Gastrocnemius medialis (tissue), 4 donors: ENCODE results near the gene LRMDA. TPM values are rescaled to one million over a fixed set of nuclear protein-coding genes. Genes with fewer than 3 reads are reported as not detected.

Experiments used
- ATAC-seq, 2 donors: fragments of 150-250 bp; one replicate each; pipeline ENCODE4 v1.9.1; 2016
- DNase-seq, 2 donors: peaks; one replicate each; pipeline ENCODE4 v3.0.0-alpha.2; 2019
- H3K27ac ChIP-seq, 4 donors: fragments of 200-600 bp; sonication (generic); 1 replicate in 1 of 4; 2 replicates in 3 of 4; pipeline ENCODE4 v1.5.1; 2016 to 2018; ENCODE audit warnings: mild to moderate bottlenecking in 2 of 4, moderate library complexity in 1 of 4
- H3K27me3 ChIP-seq, 3 donors: fragments of 200-600 bp; sonication (generic) in 2 of 3; 1 replicate in 1 of 3; 2 replicates in 2 of 3; pipeline versions ENCODE4 v1.5.1 to v1.6.0; 2016 to 2019; ENCODE audit warnings: mild to moderate bottlenecking in 1 of 3, moderate library complexity in 1 of 3
- H3K36me3 ChIP-seq, 2 donors: fragments of 200-600 bp; sonication (generic) in 1 of 2; one replicate each; pipeline ENCODE4 v1.5.1; 2017 to 2018
- H3K4me1 ChIP-seq, 2 donors: fragments of 200-600 bp; sonication (generic) in 1 of 2; one replicate each; pipeline ENCODE4 v1.5.1; 2016 to 2017; ENCODE audit warnings: mild to moderate bottlenecking in 2 of 2
- H3K4me3 ChIP-seq, 4 donors: fragments of 200-600 bp; sonication (generic) in 3 of 4; 1 replicate in 1 of 4; 2 replicates in 3 of 4; pipeline ENCODE4 v1.5.1; 2016 to 2019; ENCODE audit warnings: mild to moderate bottlenecking in 2 of 4
- H3K9me3 ChIP-seq, 3 donors: fragments of 200-600 bp; sonication (generic) in 2 of 3; 1 replicate in 1 of 3; 2 replicates in 2 of 3; pipeline ENCODE4 v1.5.1; 2016 to 2019
- POLR2A ChIP-seq, 2 donors: fragments of 450-650 bp; IDR thresholded peaks; one replicate each; pipeline ENCODE4 v1.6.1; 2017; ENCODE audit warnings: antibody characterized with exemption in 2 of 2, mild to moderate bottlenecking in 2 of 2, moderate library complexity in 2 of 2
- in situ Hi-C, 4 donors: fragments of 200-750 bp; cut with MboI; loops; one replicate each; pipeline versions ENCODE4 v1.15.0 to v1.8.0; 2017; ENCODE audit warnings: low sequenced_read_pairs in 4 of 4
- intact Hi-C: fragments of 100-400 bp; cut with DNase I; formaldehyde crosslinking; loops from one replicate; pipeline ENCODE4 v1.15.1; 2023; ENCODE audit warnings: low total_unique reads
- total RNA-seq, 4 donors: library from RNA; depleted of rRNA; stranded (reverse); fragments of >200 nt; gene quantifications; one replicate each; pipeline versions ENCODE4 v1.1.0 to v1.2.3, GENCODE V29; 2016
- TF ChIP-seq, protein P1 (sequence below), 5 experiments: fragments of 450-650 bp in 3 of 5; fragments of 200-600 bp in 2 of 5; sonication (generic) in 2 of 5; IDR thresholded peaks in 4 of 5; conservative IDR thresholded peaks in 1 of 5; 1 replicate in 4 of 5; 2 replicates in 1 of 5; pipeline ENCODE4 v1.5.1; 2016 to 2019; ENCODE audit warnings: antibody characterized with exemption in 5 of 5, mild to moderate bottlenecking in 3 of 5, moderate library complexity in 3 of 5

The LRMDA gene
- total RNA-seq, 4 donors from 2014 or later, result 0.80 to 4.5 (median 1.4) TPM

DNA sequence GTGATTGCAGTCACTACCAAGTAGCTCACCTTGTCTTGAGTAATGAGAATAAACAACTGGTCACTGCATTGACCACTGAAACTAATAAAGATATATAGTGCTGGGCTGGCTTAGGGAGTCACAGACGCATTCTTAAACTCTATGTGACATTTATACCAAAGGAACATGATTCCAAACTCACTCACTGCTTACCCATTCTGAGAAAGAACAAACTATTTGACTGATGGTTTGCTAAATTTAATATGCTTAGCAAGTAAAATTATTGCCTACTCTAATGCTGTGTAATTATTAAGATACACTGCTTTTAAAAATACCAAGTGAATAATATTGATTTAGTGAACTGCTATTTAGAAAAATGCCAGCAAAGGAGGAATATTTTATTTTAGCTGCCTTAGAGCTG, 191.1 kb downstream of the LRMDA start:
- Histone ChIP-seq H3K9me3 (no peaks in the 10 kb centered on the region), H3K27ac (no peak overlapping the region), H3K27me3 (no peaks in the 10 kb centered on the region), H3K4me3 (no peak overlapping the region), H3K4me1 (no peaks in the 10 kb centered on the region), H3K36me3 (no peaks in the 10 kb centered on the region)
- in situ Hi-C loops (no loop called here), intact Hi-C loops (no loop called here)
- DNase-seq, result no peak
- TF ChIP-seq, protein P1, sequence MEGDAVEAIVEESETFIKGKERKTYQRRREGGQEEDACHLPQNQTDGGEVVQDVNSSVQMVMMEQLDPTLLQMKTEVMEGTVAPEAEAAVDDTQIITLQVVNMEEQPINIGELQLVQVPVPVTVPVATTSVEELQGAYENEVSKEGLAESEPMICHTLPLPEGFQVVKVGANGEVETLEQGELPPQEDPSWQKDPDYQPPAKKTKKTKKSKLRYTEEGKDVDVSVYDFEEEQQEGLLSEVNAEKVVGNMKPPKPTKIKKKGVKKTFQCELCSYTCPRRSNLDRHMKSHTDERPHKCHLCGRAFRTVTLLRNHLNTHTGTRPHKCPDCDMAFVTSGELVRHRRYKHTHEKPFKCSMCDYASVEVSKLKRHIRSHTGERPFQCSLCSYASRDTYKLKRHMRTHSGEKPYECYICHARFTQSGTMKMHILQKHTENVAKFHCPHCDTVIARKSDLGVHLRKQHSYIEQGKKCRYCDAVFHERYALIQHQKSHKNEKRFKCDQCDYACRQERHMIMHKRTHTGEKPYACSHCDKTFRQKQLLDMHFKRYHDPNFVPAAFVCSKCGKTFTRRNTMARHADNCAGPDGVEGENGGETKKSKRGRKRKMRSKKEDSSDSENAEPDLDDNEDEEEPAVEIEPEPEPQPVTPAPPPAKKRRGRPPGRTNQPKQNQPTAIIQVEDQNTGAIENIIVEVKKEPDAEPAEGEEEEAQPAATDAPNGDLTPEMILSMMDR (IDR thresholded peaks at IDR 0.05 in 4 of 5, conservative IDR thresholded peaks at IDR 0.05 in 1 of 5), result no peak
- TF ChIP-seq POLR2A (IDR thresholded peaks at IDR 0.05), result no peak
- ATAC-seq, result no peak

DNA sequence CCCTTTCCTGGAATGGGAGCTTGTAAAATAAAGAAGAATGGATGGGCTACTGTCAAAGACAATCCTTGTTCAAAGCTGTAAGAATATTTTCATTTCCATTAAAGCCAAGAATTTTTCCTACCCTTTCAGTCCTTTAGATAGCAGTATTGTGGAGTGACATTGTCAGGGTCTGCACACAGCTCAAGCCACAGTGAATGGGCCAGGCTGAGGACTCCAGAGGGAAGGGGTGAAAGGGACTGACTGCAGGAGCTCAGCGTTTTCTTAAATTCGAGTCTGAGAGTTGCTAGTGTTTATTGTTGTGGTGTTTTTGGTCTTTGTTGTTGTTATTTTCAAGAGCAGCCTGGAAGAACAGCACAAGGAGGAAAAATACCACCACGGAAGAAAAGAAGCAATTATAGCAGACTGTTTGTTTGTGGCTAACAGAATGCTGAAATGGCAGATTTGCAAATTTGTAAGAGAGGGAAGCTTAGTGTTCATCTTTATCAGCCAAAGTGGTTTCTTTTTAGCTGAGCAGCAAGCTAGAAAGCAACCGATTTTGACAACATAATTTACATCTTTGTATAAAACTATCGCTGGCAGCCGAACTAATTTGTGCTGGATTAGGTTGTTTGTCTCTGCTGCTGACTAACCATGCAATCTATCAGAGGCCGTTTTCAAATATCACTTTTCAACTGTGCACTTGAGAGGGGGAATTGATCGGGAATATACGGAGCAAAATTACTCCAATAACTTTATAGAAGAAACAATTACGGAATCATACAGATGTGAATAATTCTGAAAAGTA, 192.1 kb downstream of the LRMDA start:
- DNase-seq (no peak), ATAC-seq (no peak)
- Histone ChIP-seq H3K4me1 (no peaks in the 10 kb centered on the region), H3K4me3 (no peak overlapping the region), H3K27me3 (no peaks in the 10 kb centered on the region), H3K27ac (no peak overlapping the region), H3K36me3 (no peaks in the 10 kb centered on the region), H3K9me3 (no peaks in the 10 kb centered on the region)
- TF ChIP-seq, protein P1 (IDR thresholded peaks at IDR 0.05 in 4 of 5, conservative IDR thresholded peaks at IDR 0.05 in 1 of 5), result no peak
- TF ChIP-seq POLR2A (IDR thresholded peaks at IDR 0.05), result no peak
- intact Hi-C loops, result no loop called here
- in situ Hi-C loops, result no loop called here

DNA sequence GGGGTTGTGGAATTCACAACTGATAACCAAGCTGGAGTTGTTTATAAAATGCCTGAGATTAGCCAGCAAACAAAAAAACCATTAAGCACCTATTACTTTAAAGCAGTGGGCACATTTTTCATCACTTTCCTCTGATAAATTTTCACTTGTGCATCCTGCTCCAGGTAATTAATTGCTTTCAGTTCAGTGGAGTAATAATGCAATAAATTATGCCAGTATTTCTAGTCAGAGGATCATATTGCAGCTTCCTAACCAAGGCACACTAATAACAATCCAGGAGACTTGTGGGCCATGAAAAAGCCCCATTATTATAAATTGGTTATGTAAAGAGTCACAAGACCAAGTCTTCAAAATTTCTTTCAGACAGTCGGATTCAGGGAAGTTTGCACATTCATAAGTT, 193.2 kb downstream of the LRMDA start:
- ATAC-seq (no peak), DNase-seq (no peak)
- in situ Hi-C loops, result no loop called here
- Histone ChIP-seq H3K36me3 (no peaks in the 10 kb centered on the region), H3K4me3 (no peak overlapping the region), H3K4me1 (no peaks in the 10 kb centered on the region), H3K27ac (no peak overlapping the region), H3K9me3 (no peaks in the 10 kb centered on the region), H3K27me3 (no peaks in the 10 kb centered on the region)
- TF ChIP-seq, protein P1 (IDR thresholded peaks at IDR 0.05 in 4 of 5, conservative IDR thresholded peaks at IDR 0.05 in 1 of 5), result no peak
- intact Hi-C loops, result no loop called here

DNA sequence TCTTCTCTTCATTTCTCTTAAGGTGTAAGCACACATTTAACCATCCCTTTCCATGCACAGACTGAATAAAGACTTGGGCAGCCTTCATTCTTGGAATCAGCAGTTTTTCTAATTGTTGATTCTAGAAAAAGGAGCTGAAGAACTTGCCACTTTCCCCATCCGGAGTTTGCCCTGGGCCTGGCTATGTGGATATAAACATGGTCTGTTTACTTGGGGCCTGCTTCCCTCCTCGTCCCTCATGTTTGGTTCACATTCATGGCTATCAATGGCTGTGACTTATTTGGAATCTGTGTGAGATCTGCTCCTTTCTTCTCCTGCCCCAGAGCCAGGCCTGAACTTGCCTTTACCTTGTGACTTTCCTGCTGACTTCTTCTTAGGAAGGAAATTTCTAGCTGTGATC, 199.3 kb downstream of the LRMDA start:
- H3K36me3 ChIP-seq, result no peaks in the 10 kb centered on the region
- no peak for TF ChIP-seq POLR2A (IDR thresholded peaks at IDR 0.05)
- TF ChIP-seq, protein P1 (IDR thresholded peaks at IDR 0.05 in 4 of 5, conservative IDR thresholded peaks at IDR 0.05 in 1 of 5), result no peak
- peaks cover 0 to 3% of the 10 kb centered on the region in 2 donors for H3K4me1 ChIP-seq
- in situ Hi-C loops, result no loop called here
- ATAC-seq (no peak), DNase-seq (no peak)
- no peaks in the 10 kb centered on the region for H3K9me3 ChIP-seq
- no peak overlapping the region for H3K27ac ChIP-seq
- intact Hi-C loops, result no loop called here
- H3K27me3 ChIP-seq, result peaks cover 0 to 4% (median 0%) of the 10 kb centered on the region in 3 donors
- no peak overlapping the region for H3K4me3 ChIP-seq
